Lung (tissue), 12 donors: ENCODE measurements around the gene APBA2. TPM values are rescaled to one million over a fixed set of nuclear protein-coding genes. Genes with fewer than 3 reads are reported as not detected.

Source experiments
- ATAC-seq: fragments of 200-7000 bp; cut with Tn5 transposase; one replicate; pipeline ENCODE4 v1.9.1; 2020; ENCODE audit warnings: moderate number of reproducible peaks; ENCODE audit not compliant: insufficient read depth, low FRiP score
- DNase-seq, 3 donors: peaks; one replicate each; pipeline ENCODE4 v3.0.0-alpha.2; 2013 to 2017
- H3K27ac ChIP-seq, 2 donors: one replicate each; pipeline ENCODE4 v1.5.1; 2013; ENCODE audit warnings: mild to moderate bottlenecking in 2 of 2, moderate library complexity in 2 of 2, control low read depth in 1 of 2, inconsistent platforms in 1 of 2, low read depth in 1 of 2, low read length in 1 of 2
- H3K27me3 ChIP-seq, 3 donors: one replicate each; pipeline ENCODE4 v1.5.1; 2013; ENCODE audit warnings: low read length in 2 of 3; ENCODE audit not compliant: control insufficient read depth in 3 of 3, insufficient read depth in 3 of 3
- H3K36me3 ChIP-seq, 4 donors: one replicate each; pipeline ENCODE4 v1.5.1; 2013; ENCODE audit warnings: low read length in 4 of 4, mild to moderate bottlenecking in 1 of 4, moderate library complexity in 1 of 4; ENCODE audit not compliant: control insufficient read depth in 4 of 4, insufficient read depth in 4 of 4
- H3K4me1 ChIP-seq, 5 donors: one replicate each; pipeline ENCODE4 v1.5.1; 2013; ENCODE audit warnings: low read length in 5 of 5, mild to moderate bottlenecking in 2 of 5, moderate library complexity in 1 of 5; ENCODE audit not compliant: control insufficient read depth in 5 of 5, insufficient read depth in 5 of 5
- H3K4me3 ChIP-seq: one replicate; pipeline ENCODE4 v1.5.1; 2013; ENCODE audit warnings: mild to moderate bottlenecking, control low read depth, moderate library complexity
- H3K9ac ChIP-seq, 2 donors: one replicate each; pipeline ENCODE4 v1.5.1; 2013; ENCODE audit warnings: low read length in 2 of 2, control low read depth in 1 of 2; ENCODE audit not compliant: insufficient read depth in 1 of 2
- H3K9me3 ChIP-seq, 4 donors: one replicate each; pipeline ENCODE4 v1.5.1; 2013; ENCODE audit warnings: low read length in 3 of 4, mild to moderate bottlenecking in 1 of 4, moderate library complexity in 1 of 4; ENCODE audit not compliant: control insufficient read depth in 4 of 4, insufficient read depth in 3 of 4
- CTCF ChIP-seq: IDR thresholded peaks from 2 replicates; pipeline ENCODE4 v1.5.1; 2012; ENCODE audit warnings: mild to moderate bottlenecking; ENCODE audit errors: control extremely low read depth, extremely low read depth
- WGBS, 2 donors: extraction: QIAGEN DNeasy Blood & Tissue Kit; methylation state at CpG; one replicate each; pipeline ENCODE4 v1.1.7; 2013; 5-methylcytosine and 5-hydroxymethylcytosine counted together
- polyA plus RNA-seq, 2 donors: library from polyadenylated mRNA; stranded (reverse); fragments of 200-250 nt; gene quantifications; one replicate each; pipeline ENCODE4 v1.2.1, GENCODE V29; 2013
- total RNA-seq, 2 donors: library from RNA; depleted of rRNA in 1 of 2; stranded (reverse); fragments of >200 nt in 1 of 2; gene quantifications; one replicate each; pipeline ENCODE4 v1.2.1, GENCODE V29; 2014 to 2021
- donor health status: control.
- donor health status: control.
- donor health status: Bipolar disorder and iron deficiency.
- donor health status: healthy.
- donor health status: DM: yes; HTN: yes; CAD: no.

Gene APBA2
- total and polyA plus RNA-seq, 4 donors: 1.6 to 18.3 (median 4.5) TPM

GRCh38 chr15:29071232-29071881 is 185.6 kb downstream of the APBA2 start:
- no peak overlapping the region for H3K9ac ChIP-seq
- H3K27me3 ChIP-seq: no peaks in the 10 kb centered on the region
- DNase-seq: peak in 2 of 3 donors; percentile 40 to 51
- H3K27ac ChIP-seq: no peak overlapping the region
- peaks cover 0 to 6% (median 2%) of the 10 kb centered on the region in 4 donors for H3K9me3 ChIP-seq
- H3K4me3 ChIP-seq: no peak overlapping the region
- 83 to 89% methylated on average over 11 of the region's 11 CpGs for WGBS, 2 donors
- ATAC-seq: no peak
- no peak for TF ChIP-seq CTCF
- H3K4me1 ChIP-seq: no peaks in the 10 kb centered on the region
- no peaks in the 10 kb centered on the region for H3K36me3 ChIP-seq

- ATAC-seq: no peak
- no peak for DNase-seq
- H3K36me3 ChIP-seq: no peaks in the 10 kb centered on the region
- 91% methylated on average over 7 of the region's 7 CpGs for WGBS, 2 donors
- TF ChIP-seq CTCF: no peak
- H3K4me3 ChIP-seq: no peak overlapping the region
- H3K27me3 ChIP-seq: no peaks in the 10 kb centered on the region
- no peak overlapping the region for H3K27ac ChIP-seq
- H3K9ac ChIP-seq: no peak overlapping the region
- H3K9me3 ChIP-seq: peaks cover 0 to 6% (median 2%) of the 10 kb centered on the region in 4 donors
- no peaks in the 10 kb centered on the region for H3K4me1 ChIP-seq
Measured at GRCh38 chr15:29071882-29072273, 186.1 kb downstream of the APBA2 start.

GRCh38 chr15:29072444-29072843 is 186.7 kb downstream of the APBA2 start:
- 81 to 84% methylated on average over 5 of the region's 5 CpGs for WGBS, 2 donors
- no peak for ATAC-seq
- Histone ChIP-seq H3K9ac (no peak overlapping the region), H3K9me3 (peaks cover 0 to 6% (median 2%) of the 10 kb centered on the region in 4 donors), H3K27ac (no peak overlapping the region), H3K4me3 (no peak overlapping the region), H3K27me3 (no peaks in the 10 kb centered on the region), H3K36me3 (no peaks in the 10 kb centered on the region), H3K4me1 (no peaks in the 10 kb centered on the region)
- DNase-seq: no peak
- no peak for TF ChIP-seq CTCF

- peak in 1 of 3 donors; percentile 30 for DNase-seq
- no peak overlapping the region for H3K27ac ChIP-seq
- H3K36me3 ChIP-seq: no peaks in the 10 kb centered on the region
- 48 to 71% methylated on average over 4 of the region's 4 CpGs for WGBS, 2 donors
- no peak overlapping the region for H3K4me3 ChIP-seq
- TF ChIP-seq CTCF: no peak
- ATAC-seq: no peak
- H3K4me1 ChIP-seq: peaks cover 0 to 6% (median 0%) of the 10 kb centered on the region in 5 donors
- H3K9ac ChIP-seq: no peak overlapping the region
- peaks cover 0 to 6% (median 2%) of the 10 kb centered on the region in 4 donors for H3K9me3 ChIP-seq
- no peaks in the 10 kb centered on the region for H3K27me3 ChIP-seq
Measured at GRCh38 chr15:29074045-29074444, 188.3 kb downstream of the APBA2 start.
